Measurements from ENCODE around the gene DNAJB6.

DNAJB6 gene

DNA sequence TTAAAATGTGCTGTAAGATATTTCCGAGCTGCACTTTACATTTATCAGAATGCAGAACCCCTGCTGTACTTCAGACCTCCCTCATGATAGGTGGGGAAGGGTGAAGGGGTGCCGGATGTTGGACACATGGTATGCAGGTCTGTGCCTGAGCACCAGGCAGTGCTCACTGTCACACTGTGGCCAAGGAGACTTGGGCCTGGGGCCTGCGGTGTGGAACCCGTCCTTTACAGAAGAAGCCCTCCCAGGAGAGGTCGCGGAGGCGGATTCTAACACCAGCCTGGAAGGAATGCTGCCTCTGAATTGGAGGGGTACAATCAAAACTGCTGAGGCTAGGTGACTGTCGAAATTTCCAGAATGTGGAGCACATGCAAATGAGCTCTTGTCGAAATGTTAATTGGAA lies 34.5 kb downstream of the DNAJB6 start:
- no peak for DNase-seq

DNA sequence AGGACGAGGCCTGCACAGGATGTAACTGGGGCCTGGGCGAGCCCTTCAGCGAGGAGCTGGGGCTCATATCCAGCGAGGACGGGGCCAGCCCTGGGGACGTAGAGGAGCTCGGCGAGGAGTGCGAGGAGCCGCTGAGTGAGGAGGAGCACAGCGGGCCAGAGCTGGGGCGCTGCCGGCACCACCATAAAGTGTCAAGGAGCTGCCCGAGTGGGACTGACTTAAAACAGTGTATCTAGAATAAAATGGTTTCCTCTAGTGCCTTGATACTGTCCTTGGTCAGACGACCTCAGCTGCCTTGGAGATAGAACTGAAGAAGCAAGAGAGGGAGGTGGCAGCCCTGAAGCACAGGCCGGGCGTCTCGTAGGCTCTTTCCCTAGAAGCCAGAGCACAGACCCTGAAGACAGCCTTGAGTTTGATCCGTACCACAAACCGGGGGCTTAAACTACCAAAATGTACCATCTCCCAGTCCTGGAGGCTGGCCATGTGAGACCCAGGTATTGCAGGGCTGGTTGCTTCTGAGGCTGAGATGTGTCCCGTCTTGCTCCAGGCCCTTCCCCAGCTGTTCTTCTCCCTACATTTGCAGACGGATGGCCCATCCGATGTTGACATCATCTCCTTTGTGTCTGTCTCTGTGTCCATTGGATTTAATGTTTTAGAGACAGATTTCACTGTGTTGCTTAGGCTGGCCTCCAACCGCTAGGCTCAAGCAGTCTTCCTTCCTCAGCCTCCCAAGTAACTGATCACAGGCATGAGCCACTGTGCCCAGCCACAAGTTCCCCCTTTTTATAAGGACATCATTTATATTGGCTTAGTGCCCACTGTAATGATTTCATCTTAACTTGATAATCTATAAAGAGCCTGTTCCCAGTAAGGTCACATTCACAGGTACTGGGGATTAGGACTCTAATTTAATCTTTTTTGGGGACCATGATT lies 35.8 kb downstream of the DNAJB6 start:
- no peak for DNase-seq

DNA sequence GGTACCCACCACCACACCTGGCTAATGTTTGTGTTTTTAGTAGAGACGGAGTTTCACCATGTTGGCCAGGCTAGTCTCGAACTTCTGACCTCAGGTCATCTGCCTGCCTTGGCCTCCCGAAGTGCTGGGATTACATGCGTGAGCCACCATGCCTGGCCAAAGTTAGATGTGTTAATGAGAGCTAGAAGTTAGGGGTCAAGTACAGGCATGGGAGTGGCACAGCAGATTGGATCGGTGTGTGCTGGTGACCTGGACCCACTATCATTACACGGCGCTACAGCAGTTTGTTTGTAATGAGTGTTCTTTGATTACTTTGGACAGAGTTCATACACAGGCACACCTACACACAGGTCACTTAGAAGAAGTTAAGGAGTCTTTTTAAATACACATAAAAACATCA lies 36.7 kb downstream of the DNAJB6 start:
- DNase-seq, result no peak

DNA sequence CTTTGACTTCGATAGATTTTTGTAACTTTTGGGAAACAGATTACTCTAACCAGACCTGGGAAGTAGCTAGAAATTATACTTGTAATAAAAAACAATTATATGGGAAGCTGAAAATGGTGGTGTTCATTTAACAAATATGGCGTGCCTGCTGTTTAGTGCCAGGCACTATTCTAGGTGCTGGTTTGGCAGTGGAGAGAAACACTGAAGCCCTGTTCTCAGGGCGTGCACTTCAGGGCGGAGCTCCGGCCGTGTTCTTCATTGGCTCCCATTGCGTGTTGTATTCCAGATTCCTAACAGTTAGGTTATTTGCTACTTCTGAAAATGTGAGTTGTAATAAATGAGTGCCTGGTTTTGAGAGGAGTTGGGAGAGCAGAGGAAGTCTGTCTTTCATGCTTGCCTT lies 38.6 kb downstream of the DNAJB6 start:
- DNase-seq, result no peak

DNA sequence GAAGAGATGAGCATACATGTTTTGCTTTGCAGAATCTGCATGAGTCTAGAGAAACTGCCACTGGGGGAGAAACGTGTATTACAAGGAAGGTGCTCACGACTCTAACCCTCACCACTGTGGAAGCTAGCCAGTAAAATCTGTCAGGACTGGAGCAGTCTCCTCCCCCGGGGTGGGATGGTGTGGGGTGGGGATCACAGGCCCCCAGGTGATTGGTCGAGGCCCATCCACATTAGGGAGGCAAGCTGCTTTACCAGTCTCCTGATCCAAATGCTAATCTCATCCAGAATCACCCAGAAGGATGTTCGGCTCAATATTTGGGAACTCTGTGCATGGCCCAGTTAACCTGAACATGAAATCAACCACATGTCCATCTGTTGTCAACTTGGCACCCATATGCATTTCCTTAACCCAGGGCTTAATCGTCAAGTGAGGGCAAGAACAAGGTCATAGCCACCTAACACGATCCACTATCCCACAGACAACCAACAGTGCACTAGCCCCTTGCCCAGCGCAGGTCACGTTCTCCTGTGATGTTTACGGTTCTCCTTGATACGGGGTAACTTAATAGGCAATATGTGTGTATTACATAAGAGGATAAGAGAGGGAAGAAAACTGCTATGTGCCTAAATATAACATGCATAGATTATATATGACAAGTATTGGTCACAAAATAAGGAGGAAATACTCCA lies 40.8 kb downstream of the DNAJB6 start:
- DNase-seq, result no peak

DNA sequence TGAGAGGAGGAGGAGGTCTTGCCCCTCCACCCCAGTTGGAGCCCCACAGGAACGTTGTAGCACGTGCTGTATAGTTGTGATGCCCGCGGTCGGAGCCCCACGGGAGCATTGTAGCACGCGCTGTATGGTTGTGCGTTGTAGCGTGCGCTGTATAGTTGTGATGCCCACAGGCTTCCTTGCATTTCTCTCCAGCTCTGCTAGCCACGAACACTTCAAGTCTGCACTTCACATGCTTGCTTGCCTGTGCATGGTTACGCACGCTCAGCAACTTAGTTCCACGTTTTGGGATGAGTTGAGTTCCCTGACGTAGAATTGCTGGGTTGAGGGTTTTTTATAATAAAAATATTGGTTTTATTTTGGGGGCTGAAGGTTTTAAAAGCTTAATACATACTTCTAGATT lies 41.6 kb downstream of the DNAJB6 start:
- DNase-seq, result no peak

DNA sequence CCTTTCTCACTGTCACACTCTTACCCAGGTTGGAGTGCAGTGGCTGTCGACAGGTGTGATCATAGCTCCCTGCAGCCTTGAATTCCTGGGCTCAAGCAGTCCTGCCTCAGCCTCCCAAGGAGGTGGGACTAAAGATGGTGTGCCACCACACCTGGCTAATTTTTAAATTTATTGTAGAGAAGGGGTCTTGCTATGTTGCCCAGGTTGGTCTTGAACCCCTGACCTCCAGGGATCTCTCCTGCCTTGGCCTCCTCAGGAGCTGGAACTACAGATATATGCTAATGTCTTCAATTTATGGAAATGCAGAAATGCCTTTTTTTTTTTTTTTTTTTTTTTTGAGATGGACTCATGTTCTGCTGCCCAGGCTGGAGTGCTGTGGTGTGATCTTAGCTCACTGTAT lies 42.7 kb downstream of the DNAJB6 start:
- DNase-seq, result no peak

- no peak for DNase-seq
Measured at GRCh38 chr7:157380416-157380815, 43.6 kb downstream of the DNAJB6 start.

DNA sequence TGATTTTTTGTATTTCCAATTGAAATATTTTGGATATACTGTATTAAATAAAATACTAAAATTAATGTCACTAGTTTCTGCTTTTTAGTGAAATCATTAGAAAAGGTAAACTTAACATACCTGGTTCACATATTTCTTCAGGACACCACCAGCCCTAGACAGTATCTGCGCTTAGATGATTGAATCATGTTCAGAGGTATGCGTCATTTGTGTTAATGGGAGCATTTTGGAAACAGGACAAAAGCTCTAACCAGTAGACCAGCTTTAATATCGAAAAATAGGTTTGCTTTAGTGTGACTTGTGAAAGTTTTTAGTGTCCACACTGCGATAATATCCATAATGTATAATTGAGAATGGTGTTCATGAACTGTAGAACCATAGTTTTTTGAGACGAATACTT lies 47.1 kb downstream of the DNAJB6 start:
- DNase-seq, result no peak

DNA sequence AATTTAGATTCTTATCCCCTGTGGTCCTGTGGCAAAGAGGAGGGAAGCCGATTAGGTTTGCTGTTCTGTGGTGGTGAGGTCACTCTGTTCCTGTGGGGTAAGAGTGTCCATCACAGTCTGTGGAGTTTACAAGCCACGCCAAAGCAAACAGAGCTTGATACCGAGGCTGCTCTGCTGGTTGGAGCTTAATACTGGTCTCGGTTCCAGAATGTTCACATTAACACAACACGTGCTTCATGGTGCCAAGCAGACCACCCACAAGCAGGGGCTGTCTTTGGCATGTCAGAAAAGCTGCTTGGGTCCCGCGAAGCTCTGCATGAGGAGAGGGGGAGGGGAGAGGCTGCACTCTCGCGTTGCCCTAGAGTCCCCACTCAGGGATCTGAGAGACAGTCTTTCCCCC lies 47.5 kb downstream of the DNAJB6 start:
- no peak for DNase-seq

GRCh38 chr7:157386979-157387800 lies 50.4 kb downstream of the DNAJB6 start:
- DNase-seq, result peak; percentile 22

DNA sequence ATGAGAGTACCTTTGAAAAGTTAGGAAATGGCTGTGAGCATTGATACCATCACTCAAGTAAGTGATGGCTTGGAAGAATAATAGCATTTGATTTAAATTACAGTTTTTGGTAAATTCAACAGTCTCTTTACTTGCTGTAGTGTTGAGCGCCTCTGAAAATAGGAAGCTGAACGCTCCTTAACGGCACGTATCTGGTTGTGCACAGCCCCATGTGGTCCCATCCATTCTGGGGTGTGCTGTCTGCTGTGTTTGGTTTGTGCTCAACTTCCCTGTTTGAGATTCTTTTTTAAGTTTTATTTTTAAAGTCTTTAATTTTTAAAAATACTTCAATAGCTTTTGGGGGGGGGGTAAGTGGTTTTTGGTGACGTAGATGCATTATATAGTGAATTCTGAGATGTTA lies 51.5 kb downstream of the DNAJB6 start:
- no peak for DNase-seq

- no peak for DNase-seq
Measured at GRCh38 chr7:157389951-157390730, 53.3 kb downstream of the DNAJB6 start.

GRCh38 chr7:157391036-157391710 lies 54.4 kb downstream of the DNAJB6 start:
- no peak for DNase-seq

DNA sequence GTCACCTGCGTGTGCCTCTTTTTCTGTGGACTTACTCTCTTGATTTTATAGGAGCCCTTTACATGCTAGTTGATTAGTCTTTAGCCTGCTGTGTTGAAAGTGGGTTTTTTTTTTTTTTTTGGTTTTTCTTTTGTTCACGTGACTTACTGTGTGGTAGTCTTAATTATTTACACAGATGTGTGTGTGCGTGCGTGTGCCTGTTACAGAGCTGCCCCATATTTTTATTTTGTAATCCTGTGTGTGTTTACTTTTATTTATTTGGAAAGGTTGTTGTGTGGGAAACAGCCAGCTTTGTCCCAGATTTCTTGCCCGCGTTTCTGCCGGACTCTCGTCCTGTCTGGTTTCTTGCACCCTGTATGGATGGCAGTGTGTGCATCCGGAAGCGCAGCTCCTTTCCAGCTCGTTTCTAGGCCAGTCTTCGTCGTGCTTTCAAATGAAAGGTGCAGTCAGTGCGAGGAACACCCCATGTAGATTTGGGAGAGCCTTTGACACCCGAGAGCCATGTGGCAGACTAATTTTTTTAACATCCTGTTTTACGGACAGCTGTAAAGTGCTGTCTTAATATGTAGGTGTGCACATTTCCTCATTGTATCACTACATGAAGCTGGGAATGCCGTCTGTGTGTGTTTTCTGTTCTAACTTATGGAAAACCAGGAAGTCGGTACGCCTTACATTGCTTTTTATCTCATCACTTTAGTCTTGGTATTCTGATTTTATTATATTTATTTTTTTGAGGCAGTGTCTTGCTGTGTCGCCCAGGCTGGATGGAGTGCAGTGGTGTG lies 55.6 kb downstream of the DNAJB6 start:
- no peak for DNase-seq

DNA sequence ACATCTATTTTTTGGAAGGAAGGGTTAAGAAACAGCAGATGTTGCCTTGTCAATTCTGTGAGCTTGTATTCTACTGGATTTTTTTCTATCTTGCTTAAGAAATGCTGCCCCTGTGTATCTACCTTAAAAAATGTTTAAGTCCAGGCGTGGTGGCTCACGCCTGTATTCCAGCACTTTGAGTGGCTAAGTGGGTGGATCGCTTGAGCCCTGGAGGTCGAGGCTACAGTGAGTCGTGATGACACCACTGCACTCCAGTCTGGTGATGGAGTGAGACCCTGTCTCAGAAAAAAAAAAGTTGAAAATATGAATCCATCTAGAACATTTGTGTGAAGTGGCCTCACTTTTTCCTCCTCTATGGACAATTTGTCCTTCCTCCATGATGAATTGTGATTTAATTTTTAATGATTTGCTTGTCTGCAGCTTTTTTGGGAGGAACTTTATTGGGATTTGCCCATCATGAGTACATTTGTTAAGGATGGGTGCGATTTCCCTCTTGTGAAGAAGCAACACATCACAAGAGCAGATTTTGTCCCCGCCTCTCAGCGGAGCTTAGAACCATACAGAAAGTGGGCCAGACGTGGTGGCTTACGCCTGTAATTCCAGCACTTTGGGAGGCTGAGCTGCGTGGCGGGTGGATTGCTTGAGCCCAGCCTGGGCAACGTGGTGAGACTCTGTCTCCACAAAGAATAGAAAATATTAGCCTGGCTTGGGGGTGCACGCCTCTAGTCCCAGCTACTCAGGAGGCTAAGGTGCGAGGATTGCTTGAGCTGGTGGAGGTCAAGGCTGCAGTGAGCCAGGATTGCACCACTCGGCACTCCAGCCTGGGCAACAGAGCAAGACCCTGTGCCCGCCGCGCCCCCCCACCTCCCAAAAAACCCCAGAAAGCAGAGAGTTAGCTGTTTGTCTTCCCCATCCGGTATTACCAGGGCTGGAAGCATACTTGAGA lies 57.7 kb downstream of the DNAJB6 start:
- DNase-seq, result no peak

DNA sequence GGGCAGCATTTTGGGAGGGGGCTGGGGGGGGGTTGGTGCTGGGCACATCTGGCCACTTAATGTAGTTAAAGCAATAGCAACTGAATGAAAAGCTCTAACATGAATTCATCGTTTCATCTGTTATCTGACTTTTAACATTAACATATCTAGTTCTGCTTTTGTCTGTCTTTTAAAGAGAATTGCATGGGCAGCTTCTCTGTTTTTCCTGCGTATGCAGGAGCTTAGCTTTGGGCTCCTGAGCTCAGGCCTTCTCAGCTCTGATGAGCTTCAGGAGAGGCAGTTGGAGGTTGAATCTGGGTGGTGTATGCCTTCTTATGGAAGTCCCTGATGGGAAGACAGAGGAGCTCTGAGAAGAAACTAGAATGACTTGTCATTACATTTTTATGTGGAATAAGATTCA lies 58.4 kb downstream of the DNAJB6 start:
- no peak for DNase-seq

GRCh38 chr7:157396316-157397035 lies 59.7 kb downstream of the DNAJB6 start:
- no peak for DNase-seq

DNA sequence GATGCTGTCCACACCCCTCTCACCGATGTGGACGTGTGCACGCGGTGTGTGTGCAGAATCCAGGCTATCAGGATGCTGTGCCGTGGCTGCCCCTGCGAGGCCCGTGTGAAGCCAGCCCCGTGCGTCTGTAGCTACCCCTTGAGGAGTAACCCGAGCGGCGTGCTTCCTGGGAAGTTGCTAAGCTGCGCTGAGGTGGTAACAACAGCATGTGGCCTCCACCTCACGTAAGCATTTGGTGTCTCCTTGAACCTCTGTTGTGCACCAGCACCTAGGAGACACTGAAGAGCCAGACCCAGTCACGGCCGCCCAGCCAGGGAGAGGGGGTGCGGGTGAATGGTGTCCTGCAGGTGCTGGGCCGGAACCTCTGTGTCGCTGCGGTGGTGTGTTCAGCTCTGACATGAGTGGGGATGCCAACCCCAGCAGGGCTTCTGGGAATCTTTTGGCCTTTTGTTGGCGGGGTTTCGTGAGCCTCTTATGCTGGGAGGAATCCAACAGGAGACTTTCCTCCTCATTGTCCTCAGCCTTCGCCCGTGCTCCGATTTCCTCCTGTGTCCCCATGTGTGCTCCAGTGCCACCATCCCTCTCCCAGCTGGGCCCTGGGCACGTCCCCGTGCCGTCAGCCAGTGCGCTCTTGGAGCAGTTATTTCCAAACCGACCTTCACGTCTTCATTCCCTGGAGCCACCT lies 60.4 kb downstream of the DNAJB6 start:
- DNase-seq, result no peak

Measured in DMS 273 treated with DMSO at 0.1 percent for 48 hours (cell line).